Natural killer cell treated with Interleukin-12 subunit alpha and Interleukin-12 subunit beta and Interleukin-15 and Interleukin-18, amount 100 ng/mL, for 72 hours (primary cell): Measurements from ENCODE around the gene POMT1. TPM values are rescaled to one million over a fixed set of nuclear protein-coding genes. Genes with fewer than 3 reads are reported as not detected.

ENCODE experiments used
- ATAC-seq, 2 donors: fragments of 150-1000 bp; cut with Tn5 transposase in 1 of 2; sonication (Bioruptor Pico), chemical (Tn5 transposase) in 1 of 2; 2 replicates each; pipeline ENCODE4 v1.10.0; 2021
- DNase-seq: peaks from one replicate; pipeline ENCODE4 v3.0.0; 2022; ENCODE audit warnings: low spot score
- H3K27ac Mint-ChIP-seq, 2 donors: 1 replicate in 1 of 2; 2 replicates in 1 of 2; pipeline ENCODE4 v1.8.0; 2022; ENCODE audit warnings: mixed read lengths in 2 of 2, mild to moderate bottlenecking in 1 of 2, moderate library complexity in 1 of 2
- H3K27me3 Mint-ChIP-seq, 2 donors: 1 replicate in 1 of 2; 2 replicates in 1 of 2; pipeline ENCODE4 v1.8.0; 2022; ENCODE audit warnings: mixed read lengths in 2 of 2
- H3K36me3 Mint-ChIP-seq: one replicate; pipeline ENCODE4 v1.8.0; 2022; ENCODE audit warnings: mixed read lengths
- H3K4me1 Mint-ChIP-seq, 2 donors: 1 replicate in 1 of 2; 2 replicates in 1 of 2; pipeline ENCODE4 v1.8.0; 2022; ENCODE audit warnings: low read depth in 2 of 2, mixed read lengths in 2 of 2, mild to moderate bottlenecking in 1 of 2
- H3K4me3 Mint-ChIP-seq: one replicate; pipeline ENCODE4 v1.8.0; 2022; ENCODE audit warnings: mixed read lengths
- H3K9me3 Mint-ChIP-seq: 2 replicates; pipeline ENCODE4 v1.8.0; 2022; ENCODE audit warnings: mixed read lengths
- total RNA-seq, 2 donors: library from RNA; stranded (reverse); gene quantifications; one replicate each; pipeline ENCODE4 v1.2.3, GENCODE V29; 2022

The POMT1 gene
- total RNA-seq, 2 donors from 2014 or later = 30.5 to 53.4 TPM

- H3K36me3 Mint-ChIP-seq = peaks cover 4% of the 10 kb centered on the region
- H3K27ac Mint-ChIP-seq = no peak overlapping the region
- H3K27me3 Mint-ChIP-seq = no peaks in the 10 kb centered on the region
- no peak for DNase-seq
- peaks cover 3 to 6% of the 10 kb centered on the region in 2 donors for H3K4me1 Mint-ChIP-seq
- no peak overlapping the region for H3K4me3 Mint-ChIP-seq
- no peak for ATAC-seq
- no peaks in the 10 kb centered on the region for H3K9me3 Mint-ChIP-seq
Measured at GRCh38 chr9:131528886-131529505, 26.3 kb downstream of the POMT1 start.

DNA sequence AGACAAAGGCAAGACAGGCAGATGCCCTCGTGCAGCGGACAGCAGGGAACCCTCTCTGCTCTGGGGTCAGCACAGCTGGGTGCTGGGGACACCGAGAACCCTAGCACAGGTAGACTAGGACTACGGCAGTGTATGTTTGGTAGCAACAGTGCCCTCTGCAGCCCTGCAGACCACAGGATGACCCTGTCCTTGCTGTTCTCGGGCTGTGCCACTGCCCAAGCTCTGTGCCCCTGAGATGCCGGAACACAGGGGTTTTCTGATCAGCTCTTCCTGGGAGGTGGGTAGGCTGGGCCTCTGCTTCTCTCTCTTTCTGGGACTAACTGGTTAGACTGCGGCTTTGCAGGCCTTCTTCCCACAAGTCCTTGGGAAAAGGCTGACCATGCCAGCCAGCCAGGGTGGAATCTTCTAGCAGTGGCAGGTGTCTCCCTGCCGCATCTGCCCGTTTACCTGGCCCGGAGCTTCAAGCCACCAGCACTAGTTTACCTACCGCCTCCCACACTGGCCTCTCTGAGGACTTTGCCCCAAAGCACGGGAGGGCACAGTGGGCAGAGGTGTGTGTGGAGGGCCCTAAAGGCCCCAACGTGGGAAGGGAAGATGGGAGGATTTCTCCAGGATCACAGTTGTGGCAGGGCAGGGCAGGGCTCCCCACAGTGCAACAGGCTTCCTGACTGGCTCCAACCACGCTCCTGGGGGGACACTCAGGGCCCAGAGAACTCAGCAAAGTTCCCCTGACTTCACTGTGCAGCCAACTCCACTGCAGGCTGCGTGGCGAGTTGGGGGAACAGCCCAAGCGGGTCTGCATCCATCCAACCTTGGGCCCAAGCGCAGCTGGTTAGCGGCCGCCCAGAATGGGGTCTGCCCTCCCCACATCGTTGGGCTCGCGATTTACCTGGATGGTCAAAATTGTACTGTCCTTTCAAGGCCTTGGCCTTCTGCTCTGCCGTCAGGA, 27.2 kb downstream of the POMT1 start:
- DNase-seq (no peak), ATAC-seq (no peak)
- H3K4me3 Mint-ChIP-seq = peak overlapping the region; percentile 80
- H3K4me1 Mint-ChIP-seq = peaks cover 3 to 6% of the 10 kb centered on the region in 2 donors
- H3K36me3 Mint-ChIP-seq = peaks cover 4% of the 10 kb centered on the region
- no peaks in the 10 kb centered on the region for H3K27me3 Mint-ChIP-seq
- H3K9me3 Mint-ChIP-seq = no peaks in the 10 kb centered on the region
- no peak overlapping the region for H3K27ac Mint-ChIP-seq

- DNase-seq = no peak
- peak overlapping the region; percentile 80 for H3K4me3 Mint-ChIP-seq
- H3K27ac Mint-ChIP-seq = no peak overlapping the region
- H3K4me1 Mint-ChIP-seq = peaks cover 3 to 6% of the 10 kb centered on the region in 2 donors
- peaks cover 4% of the 10 kb centered on the region for H3K36me3 Mint-ChIP-seq
- H3K9me3 Mint-ChIP-seq = no peaks in the 10 kb centered on the region
- H3K27me3 Mint-ChIP-seq = no peaks in the 10 kb centered on the region
- ATAC-seq = peak; percentile 7 to 37
Measured at GRCh38 chr9:131530546-131530919, 27.8 kb downstream of the POMT1 start.

DNA sequence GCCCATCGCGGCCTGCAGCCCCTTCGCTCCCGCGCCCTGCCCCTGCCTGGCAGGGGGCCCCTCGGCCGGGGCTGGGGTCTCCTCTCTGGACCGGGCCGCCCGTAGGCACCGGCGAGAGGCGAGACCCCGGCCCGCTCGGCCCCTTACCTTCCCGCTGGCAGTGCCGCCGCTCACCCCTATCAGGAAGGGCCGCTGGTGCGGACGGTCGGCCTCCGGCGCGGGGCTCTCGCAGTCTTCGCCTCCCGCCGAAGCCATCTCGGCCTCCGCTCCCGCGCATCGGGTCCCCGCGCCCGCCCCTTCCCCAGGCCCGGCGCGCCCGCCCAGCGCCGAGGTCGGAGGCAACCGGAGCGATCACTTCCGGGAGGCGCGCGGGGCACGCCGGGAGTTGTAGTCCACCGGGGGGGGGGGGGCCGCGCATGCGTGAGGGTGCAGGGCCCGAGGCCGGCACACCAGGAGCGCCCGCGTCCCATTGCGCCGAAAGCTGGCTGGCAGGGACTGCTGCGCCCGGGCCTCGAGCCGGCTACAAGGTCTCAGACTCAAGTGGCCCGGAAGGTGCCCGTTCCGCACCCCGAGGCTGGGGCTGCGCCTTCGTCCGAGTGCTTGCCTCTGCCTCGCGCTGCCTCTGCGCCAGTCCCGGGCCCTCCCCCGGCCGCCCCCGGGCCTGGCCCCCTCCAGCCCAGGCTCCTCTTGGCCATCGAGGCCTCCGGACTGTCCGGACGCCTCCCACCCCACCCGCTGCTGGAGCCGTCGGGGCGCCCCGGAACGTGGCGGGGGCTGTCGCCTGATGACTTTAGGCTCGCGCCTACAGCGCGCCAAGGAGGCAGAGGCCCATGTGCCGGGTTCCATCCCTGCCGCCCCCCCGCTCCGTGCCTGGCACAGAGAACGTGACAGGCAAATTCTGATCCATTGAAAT, 28.5 kb downstream of the POMT1 start, which contains the start of gene UCK1:
Gene UCK1 (minus strand): TSS at position 344 of the 913 bp plus-strand sequence. CDS start 89 bp downstream, at position 255.
- Mint-ChIP-seq H3K9me3 (no peaks in the 10 kb centered on the region), H3K4me1 (peaks cover 3 to 6% of the 10 kb centered on the region in 2 donors), H3K27ac (no peak within 1 kb of the TSS), H3K27me3 (no peaks in the 10 kb centered on the region), H3K36me3 (peaks cover 4% of the 10 kb centered on the region), H3K4me3 (peak within 1 kb of the TSS; percentile 80)
- DNase-seq (peak; percentile 82), ATAC-seq (peak; percentile 96 to 98)

DNA sequence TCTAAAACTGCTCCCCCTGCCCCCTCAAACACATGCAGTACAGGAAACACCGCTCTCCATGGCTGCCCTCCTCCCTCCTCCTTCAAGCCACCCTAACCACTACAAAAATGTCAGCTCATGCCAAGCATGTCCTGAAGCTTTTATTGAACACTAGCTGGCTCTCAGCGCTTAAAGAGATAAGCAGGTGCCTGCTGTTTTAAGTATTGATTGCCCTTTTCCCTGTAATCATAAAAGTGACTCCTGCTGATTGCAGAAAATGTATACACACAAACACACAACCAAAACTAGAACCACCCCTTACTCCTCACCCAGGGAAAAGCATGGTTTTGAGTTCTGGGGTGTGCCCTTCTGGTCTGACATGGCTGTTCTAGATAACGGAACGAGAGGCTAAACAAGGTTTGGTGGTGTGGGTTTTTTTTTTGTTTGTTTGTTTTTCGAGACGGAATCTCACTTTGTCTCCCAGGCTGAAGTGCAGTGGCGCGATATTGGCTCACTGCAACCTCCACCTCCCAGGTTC, 32.1 kb downstream of the POMT1 start:
- H3K27me3 Mint-ChIP-seq = no peaks in the 10 kb centered on the region
- no peak overlapping the region for H3K4me3 Mint-ChIP-seq
- H3K9me3 Mint-ChIP-seq = no peaks in the 10 kb centered on the region
- no peaks in the 10 kb centered on the region for H3K36me3 Mint-ChIP-seq
- no peak overlapping the region for H3K27ac Mint-ChIP-seq
- H3K4me1 Mint-ChIP-seq = peaks cover 2 to 6% of the 10 kb centered on the region in 2 donors
- ATAC-seq = no peak
- no peak for DNase-seq

DNA sequence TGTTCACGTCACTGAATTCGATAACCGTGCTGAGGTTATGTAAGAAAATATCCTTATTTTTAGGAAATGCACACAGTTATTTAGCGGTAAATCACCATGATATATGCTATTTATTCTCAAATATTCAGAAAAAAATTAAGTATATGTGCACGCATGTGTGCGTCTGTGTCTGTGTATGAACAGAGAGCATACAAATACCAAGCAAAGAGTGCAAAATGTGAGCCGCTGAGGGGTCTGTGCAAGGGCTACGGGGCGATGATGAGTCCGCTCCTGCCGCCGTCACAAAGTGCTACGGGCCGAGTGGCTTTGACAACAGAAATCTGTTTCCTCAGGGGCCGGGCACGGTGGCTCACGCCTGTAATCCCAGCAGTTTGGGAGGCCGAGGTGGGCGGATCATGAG, 35.2 kb downstream of the POMT1 start:
- Mint-ChIP-seq H3K36me3 (peaks cover under 1% of the 10 kb centered on the region), H3K27me3 (no peaks in the 10 kb centered on the region), H3K9me3 (peaks cover 3% of the 10 kb centered on the region), H3K4me3 (no peak overlapping the region), H3K27ac (no peak overlapping the region), H3K4me1 (peaks cover 0 to 3% of the 10 kb centered on the region in 2 donors)
- DNase-seq (no peak), ATAC-seq (no peak)

- H3K9me3 Mint-ChIP-seq = peaks cover 6% of the 10 kb centered on the region
- H3K36me3 Mint-ChIP-seq = peaks cover 9% of the 10 kb centered on the region
- peaks cover 0 to 3% of the 10 kb centered on the region in 2 donors for H3K4me1 Mint-ChIP-seq
- no peak for DNase-seq
- H3K27ac Mint-ChIP-seq = no peak overlapping the region
- H3K27me3 Mint-ChIP-seq = peaks cover 0 to under 1% of the 10 kb centered on the region in 2 donors
- no peak for ATAC-seq
- no peak overlapping the region for H3K4me3 Mint-ChIP-seq
Measured at GRCh38 chr9:131539223-131539923, 36.7 kb downstream of the POMT1 start.

DNA sequence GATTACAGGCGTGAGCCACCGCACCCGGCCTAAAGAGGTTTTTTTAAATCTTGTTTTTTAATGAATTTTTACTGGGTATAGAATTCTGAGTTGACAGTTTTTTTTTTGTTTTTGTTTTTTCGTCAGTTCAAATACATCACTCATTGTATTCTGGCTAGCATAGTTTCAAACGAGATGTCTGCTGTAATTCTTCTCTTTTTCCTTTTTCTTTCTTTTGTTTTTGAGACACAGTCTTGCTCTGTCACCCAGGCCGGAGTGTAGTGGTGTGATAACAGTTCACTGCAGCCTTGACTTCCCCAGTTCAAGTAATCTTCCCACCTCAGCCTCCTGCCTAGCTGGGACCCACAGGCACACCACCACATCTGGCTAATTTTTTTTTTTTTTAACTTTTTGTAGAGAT, 40.4 kb downstream of the POMT1 start:
- peaks cover 12 to 17% of the 10 kb centered on the region in 2 donors for H3K27me3 Mint-ChIP-seq
- H3K4me3 Mint-ChIP-seq = no peak overlapping the region
- H3K36me3 Mint-ChIP-seq = peaks cover 15% of the 10 kb centered on the region
- no peak overlapping the region for H3K27ac Mint-ChIP-seq
- peaks cover 6% of the 10 kb centered on the region for H3K9me3 Mint-ChIP-seq
- H3K4me1 Mint-ChIP-seq = peaks cover 6 to 9% of the 10 kb centered on the region in 2 donors
- DNase-seq = no peak
- no peak for ATAC-seq

- ATAC-seq (no peak), DNase-seq (no peak)
- H3K9me3 Mint-ChIP-seq = peaks cover 6% of the 10 kb centered on the region
- H3K4me3 Mint-ChIP-seq = no peak within 1 kb of the TSS
- peaks cover 6 to 7% of the 10 kb centered on the region in 2 donors for H3K4me1 Mint-ChIP-seq
- H3K27ac Mint-ChIP-seq = no peak within 1 kb of the TSS
- H3K27me3 Mint-ChIP-seq = peaks cover 33 to 35% of the 10 kb centered on the region in 2 donors
- peaks cover 15% of the 10 kb centered on the region for H3K36me3 Mint-ChIP-seq
Measured at GRCh38 chr9:131545003-131545785, 42.5 kb downstream of the POMT1 start, which contains the start of gene PRRT1B. Gene PRRT1B (plus strand): TSS chr9:131545523. CDS start chr9:131545616, 93 bp downstream.

GRCh38 chr9:131545786-131546335, 43.1 kb downstream of the POMT1 start:
- peaks cover 38 to 39% of the 10 kb centered on the region in 2 donors for H3K27me3 Mint-ChIP-seq
- DNase-seq (no peak), ATAC-seq (peak in 1 of 2 donors; percentile 24)
- H3K4me3 Mint-ChIP-seq = no peak overlapping the region
- peaks cover 6 to 7% of the 10 kb centered on the region in 2 donors for H3K4me1 Mint-ChIP-seq
- no peak overlapping the region for H3K27ac Mint-ChIP-seq
- peaks cover 6% of the 10 kb centered on the region for H3K9me3 Mint-ChIP-seq
- peaks cover 15% of the 10 kb centered on the region for H3K36me3 Mint-ChIP-seq

DNA sequence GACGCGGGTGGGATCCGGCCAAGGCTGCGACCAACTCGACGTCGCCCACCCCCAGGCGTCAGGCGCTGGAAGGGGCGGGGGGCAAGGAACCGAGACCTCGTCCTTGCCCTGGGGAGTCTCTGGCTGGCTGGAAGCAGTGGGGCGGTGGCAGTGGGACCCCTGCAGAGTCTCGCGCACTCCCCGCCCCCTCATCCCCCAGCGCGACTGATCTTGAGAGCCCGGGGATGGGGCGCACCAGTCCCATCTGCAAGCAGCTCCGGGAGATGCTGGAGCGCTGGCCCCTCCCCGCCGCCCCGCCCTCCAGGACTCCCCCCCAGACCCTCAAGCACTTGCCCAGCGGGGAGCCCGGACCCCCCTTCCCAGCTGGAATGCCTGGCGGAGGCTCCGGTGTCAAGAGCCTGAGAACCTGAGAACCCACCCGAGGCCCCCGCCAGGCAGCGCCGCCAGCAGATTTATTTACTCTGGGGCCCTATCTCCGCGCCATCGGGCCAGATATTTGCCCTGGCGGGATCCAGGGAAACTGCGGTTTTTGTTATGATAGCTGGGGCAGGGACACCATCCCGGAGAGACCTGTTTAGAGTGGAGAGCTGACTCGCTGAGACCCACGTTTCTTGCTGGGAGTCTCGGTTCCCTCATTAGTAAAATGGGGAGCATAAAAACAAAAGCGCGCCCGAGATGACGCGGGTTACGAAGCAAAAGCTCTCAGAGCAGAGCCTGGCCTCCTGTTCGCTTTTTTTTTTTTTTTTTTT, 43.8 kb downstream of the POMT1 start:
- H3K27ac Mint-ChIP-seq = no peak overlapping the region

More for the DNA sequence above, 43.8 kb downstream of the POMT1 start:
- Mint-ChIP-seq H3K27me3 (peaks cover 38 to 41% of the 10 kb centered on the region in 2 donors), H3K4me3 (no peak overlapping the region), H3K36me3 (peaks cover 15% of the 10 kb centered on the region), H3K9me3 (peaks cover 6% of the 10 kb centered on the region), H3K4me1 (peaks cover 6 to 7% of the 10 kb centered on the region in 2 donors)
- DNase-seq (no peak), ATAC-seq (no peak)
